GM12875 (cell line): Measurements from ENCODE around the gene CHI3L1.

Experiments used
- H3K4me3 ChIP-seq: one replicate; pipeline ENCODE4 v1.5.1; 2011; ENCODE audit warnings: low read depth, low read length, control low read depth
- CTCF ChIP-seq: IDR thresholded peaks from 2 replicates; pipeline ENCODE4 v1.5.1; 2011; ENCODE audit warnings: low read depth, mild to moderate bottlenecking, control low read depth, inconsistent platforms, low read length, moderate library complexity, borderline replicate concordance; ENCODE audit not compliant: insufficient read depth

CHI3L1 gene

GRCh38 chr1:203168256-203168786 lies 18.2 kb downstream of the CHI3L1 start:
- no peak for TF ChIP-seq CTCF

GRCh38 chr1:203167913-203168200 lies 18.6 kb downstream of the CHI3L1 start:
- TF ChIP-seq CTCF = no peak
- H3K4me3 ChIP-seq = no peak overlapping the region

More at GRCh38 chr1:203168256-203168786, 18.2 kb downstream of the CHI3L1 start:
- H3K4me3 ChIP-seq = no peak overlapping the region

GRCh38 chr1:203167026-203167912 lies 19.2 kb downstream of the CHI3L1 start:
- H3K4me3 ChIP-seq = no peak overlapping the region
- no peak for TF ChIP-seq CTCF

- TF ChIP-seq CTCF = peak; percentile 38; the same call in 1 of the 2 replicates
- no peak overlapping the region for H3K4me3 ChIP-seq
Measured at GRCh38 chr1:203166192-203166940, 20.1 kb downstream of the CHI3L1 start.

GRCh38 chr1:203165800-203166161 lies 20.7 kb downstream of the CHI3L1 start:
- no peak overlapping the region for H3K4me3 ChIP-seq
- TF ChIP-seq CTCF = no peak

GRCh38 chr1:203165101-203165799 lies 21.3 kb downstream of the CHI3L1 start:
- no peak for TF ChIP-seq CTCF

More at GRCh38 chr1:203165101-203165799, 21.3 kb downstream of the CHI3L1 start:
- no peak overlapping the region for H3K4me3 ChIP-seq
